SKM-1 treated with dmso at 0.1 percent for 144 hours (cell line): ENCODE data around the gene FAM177B.
A peak's percentile ranks its signal among the peaks of the same experiment; 100 is the strongest.

Experiments
- DNase-seq: peaks from one replicate; lab custom pipeline; 2025; ENCODE audit not compliant: unreplicated experiment; lab: John Stamatoyannopoulos, UW

FAM177B gene

DNA sequence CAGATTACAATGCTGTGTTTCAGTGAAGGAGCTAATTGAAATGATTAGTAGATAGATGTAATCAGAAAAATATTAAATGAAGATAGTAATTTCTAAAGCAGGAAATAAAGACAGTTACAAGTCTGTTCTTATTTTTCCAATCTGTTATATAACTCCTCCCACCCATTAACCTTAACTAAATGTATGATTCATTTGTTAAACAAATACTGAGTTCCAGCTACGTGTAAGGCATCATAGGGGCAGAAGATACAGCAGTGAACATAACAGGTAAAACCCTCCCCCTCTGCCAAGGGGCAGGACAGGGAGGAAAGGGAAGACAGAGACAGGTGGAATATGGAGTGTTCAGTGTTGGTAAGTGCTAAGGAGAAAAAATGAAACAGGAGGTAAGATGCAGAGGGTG, at the start of gene FAM177B:
Gene FAM177B (plus strand): TSS at position 231 of the 400 bp plus-strand sequence. CDS start 9,344 bp downstream, outside the sequence.
- DNase-seq: no peak

DNA sequence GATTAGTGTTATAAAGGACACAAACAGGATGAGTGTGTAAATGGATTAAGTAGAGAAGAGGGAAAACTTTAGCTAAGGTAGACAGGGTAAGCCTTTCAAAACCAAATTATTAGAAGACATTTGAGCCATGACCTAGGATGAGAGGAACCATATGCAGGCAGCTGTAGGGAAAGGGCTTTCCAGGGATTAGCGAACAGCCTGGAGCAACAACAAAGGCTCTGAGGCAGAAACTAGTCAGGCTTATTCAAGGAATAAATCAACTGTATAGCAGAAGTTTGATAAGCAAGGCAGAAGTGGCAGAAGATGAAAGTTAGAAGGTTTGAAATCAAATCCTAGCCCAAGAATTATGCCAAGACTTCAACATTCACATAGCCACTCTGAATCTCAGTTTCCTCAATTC, 46.0 kb upstream of the FAM177B start:
- DNase-seq: no peak

DNA sequence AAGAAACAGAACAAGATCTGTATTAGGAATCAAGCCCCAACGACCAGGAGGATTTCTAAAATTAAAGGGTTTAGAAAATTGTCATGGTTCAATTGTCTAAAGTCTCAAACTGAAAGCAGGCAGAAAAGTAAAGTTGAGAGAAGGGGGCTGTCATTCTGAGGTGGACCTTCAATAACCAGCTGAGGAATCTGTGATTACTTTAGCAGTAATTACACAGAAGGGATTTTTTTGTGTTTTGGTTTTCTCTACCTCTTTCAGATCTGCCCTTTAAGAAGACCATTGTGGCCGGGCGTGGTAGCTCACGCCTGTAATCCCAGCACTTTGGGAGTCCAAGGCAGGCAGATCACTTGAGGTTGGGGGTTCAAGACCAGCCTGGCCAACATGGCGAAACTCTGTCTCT, 42.1 kb upstream of the FAM177B start:
- DNase-seq: no peak

DNA sequence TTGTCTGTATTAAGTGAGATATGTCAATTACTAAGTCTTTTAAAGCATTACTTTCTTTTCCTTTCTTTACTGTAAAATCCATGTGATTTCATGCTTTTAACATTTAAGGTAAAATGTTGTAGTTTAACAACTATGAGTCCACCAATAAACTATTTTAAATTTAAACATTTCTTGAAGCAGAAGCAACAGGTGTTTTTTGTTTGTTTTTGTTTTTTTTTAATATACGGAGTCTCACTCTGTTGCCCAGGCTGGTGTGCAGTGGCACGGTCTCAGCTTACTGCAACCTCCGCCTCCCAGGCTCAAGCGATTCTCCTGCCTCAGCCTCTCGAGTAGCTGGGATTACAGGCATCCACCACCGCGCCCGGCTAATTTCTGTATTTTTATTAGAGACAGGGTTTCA, 40.3 kb upstream of the FAM177B start:
- no peak for DNase-seq

DNA sequence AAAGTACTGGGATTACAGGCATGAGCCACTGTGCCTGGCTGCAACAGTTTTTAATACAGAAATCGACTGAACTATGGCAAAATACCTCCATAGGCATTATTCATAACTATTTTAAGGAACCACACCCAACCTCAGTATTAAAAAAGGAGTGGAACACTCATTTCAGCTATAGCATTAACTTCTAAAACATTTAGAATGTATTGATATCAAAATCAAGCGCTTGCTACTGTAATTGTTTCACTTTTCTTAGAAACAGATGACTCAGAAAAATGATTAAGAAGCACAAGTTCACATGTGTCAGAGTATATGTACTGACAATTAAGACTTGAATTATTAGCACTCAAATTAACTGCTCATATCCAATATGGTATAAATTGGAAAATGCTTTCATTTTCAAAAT, 39.8 kb upstream of the FAM177B start:
- DNase-seq: no peak

DNA sequence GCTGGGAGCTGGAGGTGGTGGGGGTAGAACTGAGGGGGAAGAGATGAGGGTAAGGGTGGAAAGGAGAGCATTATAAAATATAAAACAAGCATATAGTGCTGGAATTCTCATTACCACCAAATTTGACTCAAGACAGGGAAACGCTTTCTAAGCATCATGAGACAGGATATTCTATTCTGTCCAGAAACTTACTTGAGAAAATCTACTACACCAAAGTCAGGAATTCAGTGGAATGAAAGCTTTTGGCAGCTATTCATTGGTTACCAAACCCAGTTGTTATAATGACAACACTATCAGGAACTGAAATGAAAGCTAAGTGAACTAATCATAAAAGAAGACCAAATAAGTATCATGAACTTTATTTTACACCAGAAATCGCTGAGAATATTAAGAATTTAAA, 39.2 kb upstream of the FAM177B start:
- no peak for DNase-seq

DNA sequence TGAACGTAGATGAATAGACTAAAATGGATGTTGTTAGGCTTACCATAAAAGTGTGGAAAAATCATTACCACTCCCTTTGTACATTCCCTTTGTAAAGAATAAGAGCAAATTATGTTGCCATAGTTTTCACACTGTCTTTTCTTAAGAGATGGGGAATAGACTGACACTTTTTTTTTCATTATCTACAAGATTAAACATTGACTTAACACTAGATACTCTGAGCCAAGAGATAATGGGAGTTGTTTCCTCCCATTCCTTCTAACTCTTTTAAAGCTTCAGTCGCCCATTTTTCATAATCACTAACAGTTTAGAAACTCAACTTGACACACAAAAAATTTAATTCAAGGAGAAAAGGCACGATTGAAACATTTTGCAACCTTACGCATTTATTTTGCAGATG, 34.8 kb upstream of the FAM177B start:
- DNase-seq: no peak

DNA sequence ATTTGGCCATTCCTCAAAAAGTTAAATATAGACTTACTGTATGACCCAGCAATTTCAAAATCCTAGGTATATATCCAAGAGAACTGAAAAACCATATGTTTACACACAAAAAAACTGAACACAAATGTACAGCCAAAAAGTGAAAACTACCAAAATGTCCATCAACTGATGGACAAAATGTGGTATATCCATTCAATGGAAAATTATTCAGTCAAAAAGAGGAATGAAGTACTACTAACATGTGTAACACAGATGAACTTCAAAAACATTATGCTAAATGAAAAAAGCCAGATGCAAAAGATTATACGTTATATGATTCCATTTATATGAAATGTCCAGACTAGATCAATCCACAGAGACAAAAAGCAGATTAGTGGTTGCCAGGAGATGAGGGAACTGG, 32.7 kb upstream of the FAM177B start:
- no peak for DNase-seq

DNA sequence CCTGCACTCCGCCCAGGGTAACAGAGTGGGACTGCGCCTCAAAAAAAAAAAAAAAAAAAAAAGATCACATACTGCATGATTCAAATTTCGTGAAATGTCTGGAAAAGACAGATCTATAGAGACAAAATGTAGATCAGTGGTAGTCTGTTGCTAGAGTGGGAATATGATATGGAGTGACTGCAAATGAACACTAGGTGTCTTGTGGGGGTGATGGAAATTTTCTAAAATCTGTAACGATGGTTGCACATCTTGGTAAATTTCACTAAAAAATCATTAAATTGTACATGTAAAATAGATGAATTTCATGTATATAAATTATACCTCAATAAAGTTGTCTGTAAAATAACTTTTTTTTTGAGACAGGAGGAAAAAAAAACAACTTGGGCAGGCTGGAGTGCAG, 30.2 kb upstream of the FAM177B start:
- DNase-seq: no peak

DNA sequence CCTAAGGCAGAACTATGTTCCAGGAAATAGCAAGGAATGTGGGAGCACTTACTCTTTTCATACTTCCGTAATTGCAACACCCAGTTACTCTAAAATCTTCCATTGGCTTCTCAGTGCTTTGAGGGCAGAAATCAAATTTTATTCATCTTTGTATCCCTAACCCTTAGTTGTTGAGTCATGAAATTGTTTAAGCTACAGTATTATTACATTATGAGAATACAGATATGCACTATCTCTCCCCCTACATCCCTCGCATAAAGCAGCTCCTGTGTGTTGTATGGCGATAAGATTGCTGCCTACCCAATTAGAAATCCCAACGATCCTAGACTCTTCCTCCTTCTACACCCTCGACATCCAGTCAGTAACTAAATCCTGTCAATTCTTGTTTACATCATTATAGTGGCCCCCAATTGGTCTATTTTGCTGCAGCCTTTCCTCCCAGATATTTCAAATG, 27.3 kb upstream of the FAM177B start:
- no peak for DNase-seq

DNA sequence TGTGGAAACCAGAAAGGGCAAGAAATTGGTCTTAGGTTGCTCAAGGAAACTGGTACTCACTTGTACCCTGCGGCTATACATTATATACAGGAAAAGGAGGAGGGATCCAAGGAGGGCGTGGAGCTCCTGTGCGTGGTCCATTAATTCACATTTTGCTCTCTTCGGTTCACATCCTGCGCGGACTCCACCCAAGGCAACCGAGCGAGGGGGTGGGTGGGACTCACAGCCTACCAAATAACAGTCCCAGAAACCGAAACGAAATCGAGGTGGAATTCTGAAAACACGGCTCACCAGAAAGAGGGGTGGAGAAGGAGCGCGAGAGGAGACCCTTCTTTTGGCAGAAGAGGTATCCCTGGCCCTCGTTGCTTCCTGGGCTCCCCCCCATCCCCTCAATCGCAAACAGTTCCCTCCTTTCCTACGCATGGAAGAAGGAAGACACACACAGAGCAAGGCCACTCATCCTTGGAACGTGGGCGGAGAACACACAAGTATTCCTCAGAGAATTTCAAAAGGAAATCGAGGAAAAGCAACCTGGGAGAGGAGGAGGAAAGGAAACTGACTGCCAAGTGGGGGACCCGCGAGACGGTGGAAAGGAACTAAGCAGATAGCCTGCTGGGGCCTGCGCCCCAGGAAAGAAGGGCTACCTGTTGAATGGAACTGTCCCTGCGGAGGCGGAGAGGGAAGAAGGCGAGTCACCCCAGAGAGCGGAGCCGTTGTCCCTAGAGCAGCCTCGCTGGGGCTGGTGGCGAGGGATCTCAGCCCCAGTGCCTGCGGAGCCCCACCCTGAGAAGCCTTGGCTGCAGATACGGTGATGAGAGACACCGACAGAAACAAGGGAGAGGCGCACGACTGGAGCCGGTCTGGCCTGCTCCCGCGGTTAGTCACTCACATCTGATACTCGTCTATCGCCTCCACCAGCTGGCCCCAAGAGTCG, 25.4 kb upstream of the FAM177B start:
- peak; percentile 44 for DNase-seq

DNA sequence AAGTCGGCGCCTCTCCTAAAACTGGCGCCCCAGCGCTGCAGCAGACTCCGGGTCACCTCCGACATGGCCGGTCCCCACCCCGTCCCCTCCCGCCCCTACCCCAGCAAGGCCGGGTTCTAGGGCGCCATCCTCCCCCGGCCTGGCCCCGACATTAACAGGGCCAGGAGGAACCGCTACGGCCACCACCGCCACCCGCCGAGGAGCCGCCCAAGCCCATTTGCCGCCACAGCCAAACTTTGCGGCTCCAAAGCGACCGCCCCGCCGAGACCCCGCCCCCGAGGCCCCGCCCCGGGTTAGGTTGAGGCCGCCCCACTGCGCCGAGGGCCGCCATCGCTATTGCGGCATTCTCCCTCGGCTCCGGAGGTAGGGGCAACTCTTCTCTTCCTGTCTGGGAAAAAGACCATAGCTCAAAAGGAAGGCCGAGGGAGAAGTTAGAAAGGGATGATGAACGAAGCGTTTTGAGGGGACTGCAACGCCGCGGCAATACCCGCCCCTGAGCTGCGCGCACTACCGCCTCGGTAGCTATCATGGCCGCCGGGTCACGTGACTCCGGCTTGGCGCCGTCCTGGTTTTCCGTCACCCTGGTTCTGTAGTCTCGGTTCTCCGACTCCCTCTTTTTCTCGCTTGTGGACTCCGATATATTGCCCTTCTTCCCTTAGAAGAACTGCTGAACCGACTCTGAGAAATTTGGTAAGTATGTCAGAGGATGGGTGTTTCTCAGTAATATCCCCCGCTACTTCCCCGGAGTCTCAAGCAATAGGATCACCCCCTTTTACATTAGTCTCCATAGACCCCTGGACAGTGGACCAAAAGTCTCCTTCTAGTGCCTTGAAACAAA, 24.5 kb upstream of the FAM177B start, which contains the start of the genes AIDA and BROX:
Gene AIDA (minus strand): TSS at position 239 of the 838 bp plus-strand sequence. CDS start 174 bp downstream, at position 65.
Gene BROX (plus strand): TSS at position 312 of the 838 bp plus-strand sequence. CDS start 3,136 bp downstream, outside the sequence.
- DNase-seq: peak; percentile 94

DNA sequence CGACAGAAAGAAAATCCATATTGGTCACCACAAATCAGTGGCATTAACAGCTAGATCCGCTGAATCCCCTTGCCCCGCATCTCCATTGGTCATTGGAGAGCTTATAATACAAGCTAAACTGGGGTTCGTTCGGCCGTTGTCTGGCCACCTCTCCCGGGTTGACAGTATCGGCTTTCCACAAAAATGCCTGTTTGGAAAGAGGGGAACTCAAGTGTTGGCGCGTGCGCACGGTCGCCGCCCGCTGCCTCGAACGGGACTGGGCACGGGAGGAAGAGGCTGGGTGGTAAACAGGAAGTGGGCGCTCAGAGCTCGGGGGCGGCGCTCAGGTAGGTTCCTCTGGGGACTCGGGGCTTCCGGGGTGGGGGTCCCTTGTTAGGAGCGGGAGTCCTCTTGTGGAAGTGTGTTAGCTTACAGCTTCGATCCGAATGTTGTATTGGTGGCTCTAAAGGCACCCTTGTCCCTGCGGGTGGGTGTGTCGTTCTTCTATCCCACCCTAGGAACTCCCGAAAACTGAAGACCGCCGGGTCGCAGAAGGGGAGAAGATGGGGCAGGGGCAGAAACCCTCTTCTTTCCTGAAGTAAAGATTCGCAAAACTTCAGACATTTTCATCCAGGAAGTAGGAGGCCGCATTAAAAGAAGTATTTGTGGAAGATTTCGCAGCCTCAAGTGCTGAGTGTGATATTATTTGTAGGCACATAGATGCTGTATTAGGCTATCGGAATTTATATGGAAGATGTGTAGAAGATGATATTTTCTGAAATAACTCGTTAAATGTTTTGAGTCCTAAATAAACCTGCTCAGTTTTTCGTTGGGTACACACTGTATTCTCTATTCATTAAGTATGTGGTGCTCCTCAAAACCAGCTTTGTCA, 23.7 kb upstream of the FAM177B start:
- DNase-seq: peak; percentile 98

DNA sequence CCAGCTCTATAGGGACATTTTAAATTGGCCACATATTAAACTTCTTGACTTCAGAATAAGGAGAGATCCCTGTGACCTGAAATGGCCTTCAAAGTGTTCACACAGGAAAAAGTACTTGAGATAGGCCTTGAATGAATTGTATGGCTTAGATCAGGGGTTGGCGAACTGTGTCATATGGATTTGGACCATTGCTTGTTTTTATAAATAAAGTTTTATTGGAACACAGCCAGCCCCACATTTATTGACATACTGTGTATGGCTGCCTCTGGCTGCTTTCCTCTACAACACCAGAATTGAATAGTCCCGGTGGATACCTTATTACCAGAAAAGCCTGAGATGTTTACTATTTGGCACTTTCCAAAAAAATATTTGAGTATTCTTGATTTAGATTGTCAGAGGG, 20.6 kb upstream of the FAM177B start:
- DNase-seq: no peak

DNA sequence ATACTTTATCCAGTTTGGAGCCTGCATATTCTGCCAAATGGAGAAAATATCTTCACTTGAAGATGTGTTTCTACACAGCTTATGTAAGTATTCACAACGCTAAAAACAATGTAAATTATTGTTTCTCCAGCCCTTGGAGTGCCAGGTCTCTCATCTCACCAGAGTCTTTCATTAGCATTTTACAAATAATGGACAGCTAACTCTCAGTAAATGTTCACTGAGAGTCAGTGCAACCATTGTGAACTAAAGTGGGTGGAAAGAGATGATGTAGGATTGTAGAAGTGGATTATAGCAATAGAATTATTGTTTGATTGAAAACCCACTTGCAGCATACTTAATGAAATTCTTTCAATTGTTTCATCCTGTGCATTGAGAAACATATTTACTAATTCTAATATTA, 8.3 kb upstream of the FAM177B start:
- no peak for DNase-seq

DNA sequence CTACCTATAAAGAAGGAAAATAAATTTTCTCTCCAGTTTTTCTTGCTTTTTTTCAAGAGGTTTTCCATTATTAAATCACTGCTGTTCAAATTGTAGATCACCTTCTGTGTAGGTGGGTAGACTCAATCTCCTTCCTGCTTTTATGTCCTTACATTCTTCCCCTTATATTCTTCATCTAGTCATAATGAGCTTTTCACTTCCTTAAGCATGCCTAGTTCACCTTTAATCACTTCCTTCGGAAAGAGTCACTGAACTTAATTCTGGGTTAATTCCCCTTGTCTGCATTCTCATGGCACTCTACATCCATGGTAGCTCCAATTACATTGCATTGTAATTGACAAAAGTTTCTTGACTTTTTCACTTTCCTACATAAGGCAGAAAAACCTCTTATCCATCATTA, 6.1 kb upstream of the FAM177B start:
- no peak for DNase-seq

DNA sequence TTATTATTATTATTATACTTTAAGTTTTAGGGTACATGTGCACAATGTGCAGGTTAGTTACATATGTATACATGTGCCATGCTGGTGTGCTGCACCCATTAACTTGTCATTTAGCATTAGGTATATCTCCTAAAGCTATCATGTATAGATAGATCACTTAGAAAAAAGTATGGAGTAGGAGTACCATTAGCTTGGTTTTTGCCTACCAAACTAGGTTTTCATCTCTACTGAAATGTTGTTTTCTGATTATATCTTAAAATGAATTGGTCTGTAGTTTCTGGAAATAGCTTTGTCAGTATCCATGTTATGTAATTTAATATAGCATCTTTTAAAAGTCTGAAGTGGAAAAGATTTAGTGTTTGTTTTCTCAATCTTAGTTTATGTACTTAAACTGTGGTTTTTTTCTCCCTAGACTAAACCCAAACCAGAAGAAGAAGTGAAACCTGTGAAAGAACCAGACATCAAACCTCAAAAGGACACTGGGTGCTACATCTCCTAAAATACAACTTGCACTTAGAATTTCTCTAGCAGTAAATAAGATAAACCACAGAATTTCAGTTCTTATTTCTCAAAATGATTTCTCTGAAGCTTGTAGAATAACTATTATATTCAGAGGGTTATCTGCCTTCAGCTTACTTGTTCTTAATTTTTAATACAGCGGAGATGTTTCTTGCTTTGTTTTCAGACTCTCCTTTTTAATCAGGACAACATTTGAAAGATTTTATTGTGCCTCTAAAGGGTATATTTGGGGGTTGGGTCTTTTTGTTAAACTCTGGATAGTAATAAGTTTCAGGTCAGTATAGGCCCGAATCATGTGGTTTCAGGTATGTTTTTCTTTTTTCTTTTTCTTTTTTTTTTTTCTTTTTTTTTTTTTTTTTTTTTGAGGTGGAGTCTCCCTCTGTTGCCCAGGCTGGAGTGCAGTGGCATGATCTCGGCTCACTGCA, 4.5 kb upstream of the FAM177B start:
- peak; percentile 47 for DNase-seq

DNA sequence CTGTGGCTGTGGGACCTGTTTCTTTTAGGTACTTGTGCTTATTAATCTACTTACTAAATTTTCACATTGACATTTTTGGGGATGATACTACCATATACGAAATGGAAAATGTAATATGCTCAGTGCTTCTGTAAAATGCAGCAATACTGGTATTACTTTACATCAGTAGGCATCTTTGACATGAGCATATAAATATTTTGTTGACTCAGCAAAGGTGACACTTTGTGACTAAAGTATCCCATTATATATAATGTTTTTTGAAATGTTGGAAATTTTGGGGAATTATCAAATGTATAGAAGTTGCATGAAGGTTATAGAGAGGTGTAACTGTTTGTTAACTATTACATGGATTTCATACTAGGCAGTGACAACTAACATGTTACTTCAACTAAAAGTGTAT, 2.3 kb upstream of the FAM177B start:
- no peak for DNase-seq

DNA sequence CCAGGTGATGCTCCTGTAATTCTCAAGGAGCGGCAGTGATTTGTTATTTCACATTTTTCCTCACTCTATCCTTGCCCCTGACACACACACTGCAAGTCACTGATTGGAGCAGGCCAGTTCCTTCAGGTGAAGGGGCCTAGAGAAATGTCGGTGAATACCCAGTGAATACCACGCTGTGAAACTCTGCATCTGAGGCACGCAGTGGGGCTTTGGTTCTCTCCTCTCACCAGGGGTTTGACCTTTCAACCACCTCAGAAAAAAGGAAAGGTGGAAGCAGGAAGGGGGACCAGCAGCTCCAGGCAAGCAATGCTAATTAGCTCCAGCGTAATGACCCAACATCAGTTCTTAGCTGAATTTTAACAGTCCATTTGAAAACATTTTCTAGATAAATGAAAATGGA, 532 bp upstream of the FAM177B start:
- DNase-seq: no peak

DNA sequence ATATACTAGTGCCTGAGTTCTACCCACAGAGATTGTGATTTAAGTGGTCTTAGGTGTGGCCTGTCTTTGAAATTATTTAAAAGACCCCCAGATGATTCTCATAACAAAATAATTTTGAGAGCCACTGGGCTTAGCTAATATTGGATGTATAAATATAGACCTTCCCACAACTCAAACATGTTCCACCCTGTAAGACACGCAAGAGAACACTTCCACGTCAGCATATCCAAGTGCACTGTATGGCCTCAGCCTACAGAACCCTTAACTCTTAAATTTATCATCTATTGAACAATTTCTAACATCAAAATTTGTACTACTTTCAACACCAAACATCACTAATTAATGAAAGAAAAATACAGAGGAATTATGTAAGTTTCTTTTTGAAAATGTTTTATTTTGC, 2.5 kb downstream of the FAM177B start:
- no peak for DNase-seq
